ENCODE data around the gene LHFPL2. TPM values are rescaled to one million over a fixed set of nuclear protein-coding genes. Genes with fewer than 3 reads are reported as not detected.

Gene LHFPL2
- total RNA-seq, 2 experiments from 2014 or later: 0.20 TPM; not detected in 1

- CTCF ChIA-PET: no interaction called here
- H3K36me3 Mint-ChIP-seq (ENCODE audit: low read depth): no peaks in the 10 kb centered on the region
- no peak for TF ChIP-seq CTCF (IDR thresholded peaks at IDR 0.05)
- no peaks in the 10 kb centered on the region for H3K9me3 Mint-ChIP-seq
- H3K4me3 Mint-ChIP-seq: no peak overlapping the region
- POLR2A ChIA-PET: no interaction called here
- no peak for ATAC-seq
- DNase-seq: no peak
- intact Hi-C loops (cut with micrococcal nuclease): no loop called here
- H3K4me1 Mint-ChIP-seq (ENCODE audit: low read depth): no peaks in the 10 kb centered on the region
- peaks cover 5% of the 10 kb centered on the region for H3K27me3 Mint-ChIP-seq
- H3K27ac Mint-ChIP-seq: no peak overlapping the region
Measured at GRCh38 chr5:78595458-78595921, 53.1 kb downstream of the LHFPL2 start.

GRCh38 chr5:78594610-78595457, 53.7 kb downstream of the LHFPL2 start:
- Mint-ChIP-seq H3K4me1 (ENCODE audit: low read depth) (no peaks in the 10 kb centered on the region), H3K9me3 (no peaks in the 10 kb centered on the region), H3K36me3 (ENCODE audit: low read depth) (no peaks in the 10 kb centered on the region), H3K27ac (no peak overlapping the region), H3K4me3 (no peak overlapping the region), H3K27me3 (peaks cover 7% of the 10 kb centered on the region)
- POLR2A ChIA-PET: no interaction called here
- no peak for ATAC-seq
- intact Hi-C loops (cut with micrococcal nuclease): no loop called here
- TF ChIP-seq CTCF (IDR thresholded peaks at IDR 0.05): no peak
- CTCF ChIA-PET: no interaction called here
- DNase-seq: no peak

- no peak for DNase-seq
- ATAC-seq: no peak
- Mint-ChIP-seq H3K9me3 (no peaks in the 10 kb centered on the region), H3K4me3 (no peak overlapping the region), H3K27ac (no peak overlapping the region), H3K4me1 (ENCODE audit: low read depth) (no peaks in the 10 kb centered on the region), H3K36me3 (ENCODE audit: low read depth) (no peaks in the 10 kb centered on the region), H3K27me3 (peaks cover 7% of the 10 kb centered on the region)
- intact Hi-C loops (cut with micrococcal nuclease): no loop called here
- POLR2A ChIA-PET: no interaction called here
- CTCF ChIA-PET: no interaction called here
- no peak for TF ChIP-seq CTCF (IDR thresholded peaks at IDR 0.05)
Measured at GRCh38 chr5:78594021-78594420, 54.6 kb downstream of the LHFPL2 start.

GRCh38 chr5:78593465-78593864, 55.1 kb downstream of the LHFPL2 start:
- peaks cover 7% of the 10 kb centered on the region for H3K27me3 Mint-ChIP-seq
- intact Hi-C loops (cut with micrococcal nuclease): no loop called here
- no peaks in the 10 kb centered on the region for H3K36me3 Mint-ChIP-seq (ENCODE audit: low read depth)
- H3K4me1 Mint-ChIP-seq (ENCODE audit: low read depth): no peaks in the 10 kb centered on the region
- H3K9me3 Mint-ChIP-seq: no peaks in the 10 kb centered on the region
- CTCF ChIA-PET: no interaction called here
- POLR2A ChIA-PET: no interaction called here
- DNase-seq: no peak
- ATAC-seq: no peak
- no peak for TF ChIP-seq CTCF (IDR thresholded peaks at IDR 0.05)
- no peak overlapping the region for H3K27ac Mint-ChIP-seq
- H3K4me3 Mint-ChIP-seq: no peak overlapping the region

GRCh38 chr5:78592735-78593386, 55.7 kb downstream of the LHFPL2 start:
- no peak for TF ChIP-seq CTCF (IDR thresholded peaks at IDR 0.05)
- ATAC-seq (no peak), DNase-seq (no peak)
- Mint-ChIP-seq H3K36me3 (ENCODE audit: low read depth) (no peaks in the 10 kb centered on the region), H3K4me1 (ENCODE audit: low read depth) (no peaks in the 10 kb centered on the region), H3K4me3 (no peak overlapping the region), H3K9me3 (no peaks in the 10 kb centered on the region), H3K27me3 (peaks cover 7% of the 10 kb centered on the region), H3K27ac (no peak overlapping the region)
- CTCF ChIA-PET: no interaction called here
- intact Hi-C loops (cut with micrococcal nuclease): no loop called here
- POLR2A ChIA-PET: no interaction called here

Measured in activated CD8-positive, alpha-beta T cell treated with anti-CD3 and anti-CD28 coated beads for 36 hours (primary cell).